HG03432 (cell line): ENCODE measurements around the gene BORCS5.

ENCODE experiments used
- ATAC-seq: cut with Tn5 transposase; IDR thresholded peaks from one replicate; pipeline ENCODE4 v1.9.1; 2021; ENCODE audit warnings: mild to moderate bottlenecking, moderate library complexity; ENCODE audit not compliant: unreplicated experiment

BORCS5 gene

DNA sequence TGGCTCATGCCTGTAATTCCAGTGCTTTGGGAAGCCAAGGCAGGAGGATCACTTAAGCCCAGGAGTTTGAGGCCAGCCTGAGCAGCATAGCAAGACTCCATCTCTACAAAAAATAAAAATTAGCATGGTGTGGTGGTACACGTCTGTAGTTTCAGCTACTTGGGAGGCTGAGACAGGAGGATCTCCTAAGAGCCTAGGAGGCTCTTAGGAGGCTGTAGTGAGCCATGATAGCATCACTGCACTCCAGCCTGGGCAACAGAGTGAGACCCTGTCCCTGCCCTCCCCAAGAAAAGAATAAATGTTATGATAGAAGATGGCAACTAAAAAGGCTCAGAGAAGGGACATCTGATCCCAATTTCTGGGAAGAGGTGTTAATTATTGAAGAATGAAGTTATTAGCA is 3.6 kb upstream of the BORCS5 start:
- ATAC-seq = no peak

DNA sequence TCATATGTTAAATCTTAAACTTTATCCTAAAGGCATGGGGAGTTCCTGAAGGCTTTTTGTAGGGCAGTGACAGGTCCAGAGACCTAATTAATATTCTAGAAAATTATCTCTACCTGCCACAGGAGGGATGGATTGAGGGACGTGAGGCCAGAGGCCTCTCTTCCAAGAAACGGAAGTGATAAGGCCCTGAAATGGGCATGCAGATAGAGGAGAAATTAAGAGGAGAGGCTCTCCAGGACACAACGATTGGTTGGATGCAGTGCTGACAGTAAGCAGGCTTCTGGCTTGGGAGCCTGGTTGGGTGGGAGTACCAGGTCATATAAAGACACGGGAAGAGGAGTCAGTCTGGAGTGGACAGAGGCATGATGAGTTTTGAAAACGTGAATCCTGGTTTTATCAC is 3.1 kb upstream of the BORCS5 start:
- ATAC-seq = no peak

DNA sequence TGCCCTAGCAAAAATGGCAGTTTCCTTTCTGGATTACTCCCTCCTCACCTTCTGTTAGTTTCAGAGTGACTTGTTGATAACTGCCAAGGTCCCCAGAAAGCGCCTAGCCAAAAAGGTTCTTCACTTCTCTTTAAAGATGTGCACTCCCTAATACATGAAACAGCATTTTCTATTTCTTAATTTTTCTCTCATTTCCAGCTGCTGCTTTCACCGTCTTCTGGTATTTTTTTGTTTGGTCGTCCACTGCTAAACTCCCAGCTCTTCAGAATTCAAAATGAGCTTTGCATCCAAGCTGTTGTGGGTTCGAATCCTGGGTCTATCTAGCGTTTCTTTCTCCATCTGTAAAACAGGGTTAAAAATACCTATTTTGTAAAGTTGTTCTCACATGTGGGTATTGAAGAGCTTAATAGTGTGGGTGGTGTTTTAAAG is 397 bp upstream of the BORCS5 start:
- ATAC-seq = no peak

DNA sequence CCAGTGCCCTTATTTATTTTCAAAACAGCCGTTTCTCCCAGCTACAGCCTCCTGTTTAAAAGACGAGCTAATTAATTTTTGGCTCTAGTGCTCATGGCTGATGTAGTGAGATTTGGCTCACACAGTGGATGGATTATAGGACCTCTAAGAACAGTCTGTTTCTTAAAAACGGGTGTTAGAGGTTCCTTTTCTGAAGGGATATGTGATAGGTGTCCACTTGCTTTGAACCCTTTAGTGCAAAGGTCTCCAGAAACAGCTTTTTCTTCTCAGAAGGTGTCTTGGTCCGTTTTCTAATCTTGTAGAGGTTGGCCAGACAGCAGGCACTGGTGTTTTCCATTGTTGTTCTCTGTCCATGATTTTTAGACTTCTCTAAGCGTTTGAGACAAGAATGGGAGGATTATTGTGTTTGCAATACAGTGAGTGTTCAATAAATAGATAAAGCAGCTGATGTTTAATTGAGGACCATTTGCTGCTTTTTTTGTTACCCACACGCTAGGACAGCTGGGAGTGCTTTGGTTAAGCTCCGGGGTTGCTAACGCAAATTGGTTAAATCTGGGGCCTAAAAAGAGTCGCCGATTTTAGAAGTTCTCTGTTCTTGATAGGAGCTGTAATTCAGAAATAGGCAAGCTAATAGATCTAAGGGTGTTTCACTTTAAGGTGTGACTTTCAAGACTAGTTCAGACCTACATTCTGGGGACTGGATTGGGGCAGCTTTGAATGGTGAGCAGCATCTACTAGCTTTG is 1.0 kb downstream of the BORCS5 start:
- ATAC-seq = peak; percentile 4

DNA sequence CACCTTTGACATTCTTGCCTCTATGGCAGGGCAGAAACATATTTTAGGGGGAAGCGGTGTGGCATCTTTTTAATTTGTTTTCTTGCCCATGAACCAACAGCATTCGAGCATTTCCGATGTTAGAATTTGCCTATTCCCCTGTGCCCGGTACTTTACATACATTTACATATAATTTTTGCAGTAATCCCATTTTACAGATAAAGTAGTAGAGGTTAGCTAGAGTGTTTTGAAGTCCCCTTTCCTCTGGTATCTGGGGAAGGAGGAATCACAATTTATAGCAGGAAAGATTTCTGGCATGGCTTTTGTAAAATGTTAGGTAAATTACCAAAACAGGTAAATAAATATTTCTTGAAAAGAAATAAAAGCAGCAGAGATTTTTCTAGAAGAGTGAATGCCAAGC is 1.6 kb downstream of the BORCS5 start:
- no peak for ATAC-seq

DNA sequence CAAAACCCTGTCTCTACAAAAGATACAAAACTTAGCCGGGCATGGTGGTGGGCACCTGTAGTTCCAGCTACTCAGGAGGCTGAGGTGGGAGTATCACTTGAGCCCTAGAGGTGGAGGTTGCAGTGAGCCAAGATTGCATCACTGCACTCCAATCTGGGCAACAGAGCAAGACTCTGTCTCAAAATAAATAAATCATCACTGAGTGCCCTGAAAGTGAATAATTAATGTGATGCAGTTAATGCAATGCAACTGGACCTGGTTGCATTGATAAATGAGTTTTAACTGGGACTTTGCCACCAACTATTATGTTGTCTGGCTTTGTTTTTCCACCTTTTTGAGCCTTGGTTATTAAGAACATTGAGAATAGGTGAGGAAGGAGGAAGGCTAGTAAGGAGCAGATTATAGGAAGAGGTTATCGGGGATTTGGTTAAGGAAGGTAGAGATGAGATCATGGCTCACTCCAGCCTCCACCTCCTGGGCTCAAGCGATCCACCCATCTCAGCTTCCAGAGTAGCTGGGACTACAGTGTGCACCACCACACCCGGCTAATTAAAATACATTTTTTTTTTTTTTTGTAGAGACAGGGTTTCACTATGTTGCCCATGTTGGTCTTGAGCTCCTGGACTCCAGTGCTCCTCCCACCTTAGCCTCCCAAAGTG is 8.0 kb downstream of the BORCS5 start:
- no peak for ATAC-seq

DNA sequence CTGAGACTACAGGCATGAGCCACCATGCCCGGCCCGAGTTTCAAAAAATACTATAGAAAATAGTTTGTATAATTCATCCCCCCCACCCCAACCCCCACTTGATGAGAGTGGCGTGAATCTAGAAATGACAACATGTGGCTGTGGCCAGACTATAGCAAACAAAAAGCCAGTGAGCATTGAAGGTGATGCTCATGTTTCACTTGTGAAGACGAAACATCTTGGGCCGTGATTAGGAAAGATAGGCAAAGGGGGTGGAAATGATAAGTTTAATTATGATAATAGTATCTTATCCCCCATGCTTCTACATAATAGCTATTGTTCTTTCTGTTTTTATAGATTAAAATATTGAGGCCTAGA is 8.5 kb downstream of the BORCS5 start:
- ATAC-seq = no peak

DNA sequence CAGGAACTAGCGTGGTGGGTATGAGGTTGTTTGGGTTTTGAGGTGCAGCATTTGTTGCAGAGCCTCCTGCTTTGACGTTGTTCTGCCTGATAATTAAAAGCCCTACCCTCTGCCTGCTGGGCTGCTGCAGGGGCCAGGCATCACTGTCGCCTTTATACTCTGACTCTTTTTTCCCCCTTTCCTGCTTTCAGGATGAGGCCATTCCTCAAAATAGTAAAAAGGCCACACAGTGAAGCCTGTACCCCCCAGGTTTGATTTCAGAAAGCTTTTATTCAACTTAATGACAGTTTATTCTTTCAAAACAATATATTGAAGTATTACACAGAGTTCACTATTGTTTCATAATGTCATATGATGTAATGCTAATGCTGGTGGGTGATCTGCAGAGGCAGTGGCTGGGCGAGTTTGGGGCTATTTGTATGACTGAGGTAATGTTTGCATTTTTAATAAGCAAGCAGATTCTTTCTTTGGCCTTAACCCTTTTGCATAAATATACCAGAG is 9.1 kb downstream of the BORCS5 start:
- ATAC-seq = no peak

DNA sequence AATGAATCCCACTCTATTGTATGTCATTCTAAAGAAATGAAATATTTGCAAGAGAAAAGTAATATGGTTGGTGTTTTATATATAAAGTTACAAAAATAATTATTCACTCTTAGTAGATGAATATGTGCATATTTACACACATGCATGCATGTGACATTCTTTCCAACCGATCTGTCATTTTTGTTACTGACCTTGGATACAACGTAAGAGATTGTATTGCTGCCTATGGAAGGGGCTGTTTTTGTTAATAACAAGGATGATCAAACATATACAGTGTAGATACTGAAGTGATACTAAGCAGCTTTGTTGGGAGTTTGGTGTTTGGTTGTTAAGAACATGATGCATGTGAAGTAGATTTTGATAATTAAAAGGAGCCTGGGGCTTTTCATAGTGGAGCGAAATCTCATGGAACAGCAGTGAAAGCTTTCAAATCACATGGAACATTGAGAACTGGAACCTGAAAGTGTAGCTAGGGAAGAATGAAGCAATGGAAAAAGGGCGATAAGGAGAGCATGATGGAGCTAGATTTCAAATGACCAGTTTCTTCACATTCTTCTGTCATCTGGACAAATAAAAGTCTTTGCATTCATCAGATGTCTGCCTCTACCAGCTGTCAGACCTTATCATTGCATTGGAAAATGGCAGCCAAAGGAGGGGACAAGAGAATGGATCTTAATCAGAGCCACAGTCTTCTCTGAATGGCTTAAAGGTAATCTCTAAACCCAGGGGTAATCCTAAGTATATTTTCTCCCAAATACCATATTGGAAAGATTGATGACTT is 10.0 kb downstream of the BORCS5 start:
- ATAC-seq = no peak

DNA sequence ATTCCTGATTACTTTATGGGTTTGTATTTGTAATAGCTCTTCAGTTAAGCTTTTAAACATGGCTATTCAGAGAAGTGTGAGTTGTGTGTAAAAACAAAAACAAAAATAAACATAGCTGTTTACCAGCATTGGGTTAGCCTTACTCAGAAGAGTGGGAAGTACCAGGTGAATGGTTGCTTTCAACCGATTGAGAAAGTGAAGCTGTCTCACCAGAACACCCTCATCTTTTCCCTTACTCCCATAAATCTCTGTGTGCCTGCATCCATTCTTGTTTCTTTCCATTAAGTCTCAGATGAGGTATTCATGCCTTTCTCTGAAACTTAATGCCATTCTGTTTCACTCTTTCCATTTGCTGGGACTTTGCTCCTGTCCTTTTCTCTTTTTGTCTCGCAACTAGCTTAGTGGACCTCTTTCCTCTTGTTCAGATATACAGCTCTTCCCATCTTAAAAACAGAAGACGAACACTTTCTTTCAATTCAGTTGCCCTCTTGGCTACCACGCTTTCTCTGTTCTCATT is 10.7 kb downstream of the BORCS5 start:
- ATAC-seq = no peak

DNA sequence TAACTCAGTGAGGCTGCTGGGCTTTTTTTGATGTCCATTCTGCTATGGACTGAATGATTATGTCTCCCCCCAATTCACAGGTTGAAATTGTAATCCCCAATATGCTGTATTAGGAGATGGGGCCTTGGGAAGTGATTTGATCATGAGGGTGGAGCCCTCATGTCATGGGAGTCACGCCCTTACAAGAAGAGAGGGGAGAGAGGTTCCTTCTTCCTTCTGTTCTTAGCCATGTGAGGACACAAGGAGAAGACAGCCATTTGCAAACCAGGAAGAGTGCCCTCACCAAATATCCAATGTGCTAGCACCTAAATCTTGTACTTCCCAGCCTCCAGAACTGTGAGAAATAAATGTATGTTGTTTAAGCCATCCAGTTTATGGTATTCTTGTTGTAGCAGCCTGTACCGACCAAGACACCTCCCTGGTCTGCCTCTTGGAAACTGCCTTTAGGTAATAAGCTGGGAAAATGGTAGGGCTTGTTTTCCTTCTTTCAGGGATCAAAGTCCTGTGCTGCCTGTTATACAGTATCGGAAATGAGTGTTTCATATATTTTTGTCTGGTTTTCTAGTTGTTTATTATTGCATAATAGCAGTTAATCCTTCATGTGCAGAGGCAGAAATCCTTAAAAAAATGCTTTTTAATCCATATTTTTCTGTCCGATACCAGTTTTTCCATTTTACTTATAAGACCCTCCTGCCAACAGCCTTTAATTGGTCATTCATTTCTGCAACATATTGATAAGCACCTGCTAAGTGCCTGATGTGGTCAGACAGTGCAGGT is 16.3 kb downstream of the BORCS5 start:
- ATAC-seq = no peak

DNA sequence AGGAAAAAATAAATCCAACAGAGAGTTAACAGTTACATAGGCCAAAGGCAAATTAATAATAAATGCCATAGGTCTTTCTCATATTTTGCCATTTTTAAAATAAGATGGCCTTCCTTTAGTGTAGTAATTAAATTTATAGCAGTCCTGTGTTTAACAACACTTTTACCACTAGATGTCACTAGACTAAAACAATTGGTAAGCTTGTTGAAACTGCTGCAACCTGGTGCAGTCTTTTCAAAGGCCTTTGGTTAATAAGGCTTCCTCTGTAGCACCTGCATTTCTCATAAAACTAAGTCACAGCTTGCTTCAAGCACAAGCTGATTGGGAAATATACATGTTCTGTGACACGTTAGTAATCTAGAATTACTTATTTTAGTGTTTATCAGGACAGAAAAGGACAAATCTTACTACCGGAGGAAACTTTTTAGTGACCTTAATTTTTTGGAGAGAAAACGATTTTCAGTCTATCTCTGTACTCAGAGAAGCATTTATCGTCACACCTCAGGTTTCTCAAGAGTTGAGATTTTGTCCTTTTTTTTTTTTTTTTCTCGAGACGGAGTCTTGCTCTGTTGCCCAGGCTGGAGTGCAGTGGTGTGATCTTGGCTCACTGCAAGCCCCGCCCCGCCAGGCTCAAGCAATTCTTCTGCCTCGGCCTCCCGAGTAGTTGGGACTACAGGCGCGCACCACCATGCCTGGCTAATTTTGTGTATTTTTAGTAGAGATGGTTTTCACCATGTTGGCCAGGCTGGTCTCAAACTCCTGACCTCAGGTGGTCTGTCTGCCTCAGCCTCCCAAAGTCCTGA is 20.0 kb downstream of the BORCS5 start:
- no peak for ATAC-seq

DNA sequence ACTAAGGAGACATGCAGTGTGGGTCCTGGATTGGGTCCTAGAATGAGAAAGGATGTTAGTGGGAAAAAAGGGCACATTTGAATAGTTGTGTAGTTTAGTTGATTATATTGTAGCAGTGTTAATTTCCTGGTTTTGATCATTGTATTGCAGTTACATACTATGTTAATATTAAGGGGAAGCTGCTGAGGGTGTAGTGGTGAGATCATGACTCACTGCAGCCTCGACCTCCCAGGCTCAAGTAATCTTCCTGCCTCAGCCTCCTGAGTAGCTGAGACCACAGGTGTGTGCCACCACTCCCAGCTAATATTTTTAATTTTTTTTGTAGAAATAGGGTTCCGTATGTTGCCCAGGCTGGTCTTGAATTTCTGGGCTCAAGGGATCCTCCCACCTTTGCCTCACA is 21.7 kb downstream of the BORCS5 start:
- no peak for ATAC-seq

DNA sequence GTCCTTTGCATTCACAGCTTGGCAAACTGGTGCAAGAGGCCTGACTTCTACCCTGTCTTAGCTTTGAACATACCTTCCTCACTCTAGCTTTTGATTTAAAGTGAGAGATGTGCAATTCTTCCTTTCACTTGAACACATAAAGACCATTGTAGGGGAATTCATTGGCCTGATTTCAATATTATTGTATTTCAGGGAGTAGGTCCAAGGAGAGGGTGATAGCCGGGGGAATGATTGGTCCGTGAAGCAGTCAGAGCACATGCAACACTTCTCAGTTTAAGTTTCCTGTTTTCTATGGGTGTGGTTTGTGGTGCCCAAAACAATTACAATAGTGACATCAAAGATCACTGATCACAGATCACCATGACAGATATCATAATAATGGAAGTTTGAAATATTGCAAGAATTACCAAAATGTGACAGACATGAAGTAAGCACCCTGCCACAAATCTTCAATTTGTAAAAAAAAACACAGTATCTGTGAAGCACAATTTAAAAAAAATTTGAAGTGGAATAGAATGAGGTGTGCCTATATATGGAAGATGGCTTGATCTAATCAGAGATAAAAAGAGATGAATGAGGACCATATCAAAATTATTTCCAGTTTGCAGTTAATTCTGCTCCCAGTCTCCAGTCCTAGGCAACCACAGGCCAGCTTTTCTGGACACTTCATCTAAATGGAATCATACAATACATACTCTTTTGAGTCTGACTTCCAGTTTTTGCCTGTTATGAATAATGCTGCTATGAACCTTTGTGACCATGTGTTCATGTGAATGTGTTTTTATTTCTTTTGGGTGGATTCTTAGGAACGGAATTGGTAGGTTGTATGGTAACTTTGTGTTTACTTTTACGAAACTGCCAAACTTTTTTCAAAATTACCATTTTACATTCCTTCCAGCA is 23.2 kb downstream of the BORCS5 start:
- ATAC-seq = peak; percentile 67

DNA sequence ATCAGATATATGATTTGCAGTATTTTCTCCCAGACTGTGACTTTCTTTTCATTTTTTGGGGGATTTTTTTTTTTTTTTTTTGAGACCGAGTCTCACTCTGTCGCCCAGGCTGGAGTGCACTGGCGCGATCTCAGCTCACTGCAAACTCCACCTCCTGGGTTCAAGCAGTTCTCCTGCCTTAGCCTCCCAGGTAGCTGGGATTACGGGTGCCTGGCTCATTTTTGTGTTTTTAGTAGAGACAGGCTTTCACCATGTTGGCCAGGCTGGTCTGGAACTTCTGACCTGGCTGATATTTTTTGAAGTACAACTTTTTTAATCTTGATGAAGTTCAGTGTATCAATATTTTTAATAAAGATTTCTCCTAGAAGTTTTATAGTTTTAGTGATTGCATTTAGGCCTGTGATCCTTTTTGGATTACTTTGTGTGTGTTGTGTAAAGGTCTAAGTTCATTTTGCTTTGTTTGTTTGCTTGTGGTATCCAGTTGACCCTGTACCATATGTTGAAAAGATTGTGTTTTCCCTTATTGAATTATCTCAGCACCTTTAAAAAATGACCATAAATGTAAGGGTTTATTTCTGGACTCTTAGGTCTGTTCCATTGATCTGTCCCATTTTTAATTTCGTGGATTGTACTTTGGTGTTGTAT is 24.2 kb downstream of the BORCS5 start:
- ATAC-seq = no peak

DNA sequence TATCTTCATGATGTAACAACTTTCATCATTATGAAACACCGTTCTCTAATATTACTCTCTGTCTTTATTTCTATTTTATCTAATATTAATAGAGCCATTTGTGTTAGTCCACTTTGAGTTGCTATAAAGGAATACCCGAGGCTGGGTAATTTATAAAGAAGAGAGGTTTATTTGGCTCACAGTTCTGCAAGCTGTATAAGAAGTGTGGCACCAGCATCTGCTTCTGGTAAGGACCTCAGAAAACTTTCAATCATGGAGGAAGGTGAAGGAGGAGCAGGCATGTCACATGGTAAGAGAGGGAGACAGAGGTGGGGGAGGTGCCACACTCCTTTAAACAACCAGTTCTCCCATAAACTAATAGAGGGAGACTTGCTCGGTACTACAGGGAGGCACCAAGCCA is 25.1 kb downstream of the BORCS5 start:
- no peak for ATAC-seq

DNA sequence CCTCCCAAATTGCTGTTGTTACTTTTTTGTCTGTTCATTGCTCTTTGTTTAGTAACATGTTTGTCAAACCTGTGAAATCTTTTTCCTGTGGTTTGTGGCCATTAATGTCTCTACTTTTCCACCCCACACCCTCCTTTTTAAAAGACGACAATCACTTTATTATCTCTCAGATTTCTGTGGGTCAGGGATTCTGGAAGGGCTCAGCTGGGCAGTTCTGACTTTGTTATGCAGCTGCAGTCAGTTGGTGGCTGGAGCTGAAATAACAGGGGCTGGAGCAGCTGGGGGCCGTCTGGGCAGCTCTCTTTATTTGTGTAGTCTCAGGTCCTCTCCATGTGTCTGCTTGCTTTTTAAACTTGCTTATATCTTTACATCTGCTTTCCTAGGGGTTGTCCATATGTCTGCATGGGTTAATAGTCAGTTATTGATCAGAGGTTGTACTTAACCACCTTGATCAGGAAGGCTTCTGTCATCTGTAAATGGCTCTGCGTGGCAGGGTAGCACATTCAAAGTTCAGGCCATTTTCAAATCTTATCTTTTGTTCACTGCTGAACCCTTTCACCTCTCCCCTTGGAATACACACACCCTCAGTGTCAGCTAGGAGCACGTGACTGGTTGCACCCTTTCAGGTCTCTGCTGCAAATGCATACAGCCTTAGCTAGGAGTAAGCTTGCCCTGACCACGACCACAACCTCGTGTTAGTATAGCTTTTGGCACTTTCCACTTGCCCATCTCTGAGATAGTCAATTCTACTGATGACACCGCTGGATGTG is 27.9 kb downstream of the BORCS5 start:
- no peak for ATAC-seq

DNA sequence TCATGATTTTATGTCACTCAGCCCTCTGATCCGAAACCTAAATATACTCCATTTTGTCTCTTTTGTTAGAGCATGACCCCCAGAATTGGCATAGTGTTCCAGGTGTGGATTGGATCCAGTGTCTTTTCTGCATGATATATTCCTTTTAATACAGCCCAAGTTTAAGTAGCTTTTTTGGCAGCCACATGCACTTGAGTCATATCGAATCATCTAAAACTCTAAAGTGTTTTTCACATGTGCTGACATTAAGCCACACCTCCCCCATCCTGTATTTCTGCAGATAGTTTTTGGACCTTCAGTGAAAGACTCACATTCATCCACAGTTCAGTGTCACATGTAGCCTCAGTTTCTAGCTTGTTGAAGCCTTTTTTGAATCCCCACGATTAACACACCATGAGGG is 30.6 kb downstream of the BORCS5 start:
- ATAC-seq = no peak
